Measurements from ENCODE around the gene GZMM. TPM values are rescaled to one million over a fixed set of nuclear protein-coding genes. Genes with fewer than 3 reads are reported as not detected.

GZMM gene
- total and polyA plus RNA-seq, 2 experiments from 2014 or later, result 0.29 TPM; not detected in 1

DNA sequence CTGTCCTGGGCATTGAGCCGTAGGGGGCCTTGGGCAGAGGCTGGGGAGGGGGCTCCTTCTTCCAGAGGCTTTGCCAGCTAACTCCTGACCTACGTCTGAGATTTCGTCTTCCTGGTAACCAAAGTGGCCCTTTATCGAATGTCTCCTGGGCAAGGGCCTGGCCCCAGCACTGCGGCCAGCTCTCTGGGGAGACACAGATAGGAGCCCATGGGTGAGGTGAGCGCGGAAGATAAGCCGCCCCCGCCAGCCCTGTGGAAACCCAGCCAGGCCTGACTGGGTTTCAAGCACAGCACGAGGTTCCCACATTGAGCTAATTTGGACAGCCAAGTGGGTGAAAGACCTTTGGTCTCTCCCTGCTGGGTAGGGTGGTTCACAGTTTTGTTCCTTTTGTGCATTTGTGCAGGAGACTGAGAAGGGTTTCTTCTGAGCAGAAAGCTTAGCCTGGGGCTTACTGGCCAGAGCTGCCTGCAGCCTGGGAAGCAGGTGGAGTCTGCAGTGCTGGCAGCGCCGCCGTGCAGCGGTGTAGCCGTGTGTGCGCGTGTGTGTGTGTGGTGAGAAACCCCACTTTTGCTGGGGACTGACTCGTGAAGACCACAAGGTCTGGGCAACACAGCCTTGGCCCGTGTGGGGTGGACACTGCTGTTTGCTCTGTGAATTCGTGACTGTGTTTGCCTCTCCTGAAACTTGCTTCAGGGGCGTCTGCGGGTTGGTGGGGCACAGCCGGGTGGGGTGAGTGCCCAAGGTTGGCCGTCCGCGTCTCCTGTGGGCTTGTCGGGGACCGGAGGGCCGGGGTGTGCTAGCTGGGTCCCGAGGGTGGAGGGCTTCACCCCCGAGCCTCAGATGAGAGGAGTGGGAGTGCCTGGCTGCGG, 31.0 kb downstream of the GZMM start (continued):
- TF ChIP-seq, protein P1, sequence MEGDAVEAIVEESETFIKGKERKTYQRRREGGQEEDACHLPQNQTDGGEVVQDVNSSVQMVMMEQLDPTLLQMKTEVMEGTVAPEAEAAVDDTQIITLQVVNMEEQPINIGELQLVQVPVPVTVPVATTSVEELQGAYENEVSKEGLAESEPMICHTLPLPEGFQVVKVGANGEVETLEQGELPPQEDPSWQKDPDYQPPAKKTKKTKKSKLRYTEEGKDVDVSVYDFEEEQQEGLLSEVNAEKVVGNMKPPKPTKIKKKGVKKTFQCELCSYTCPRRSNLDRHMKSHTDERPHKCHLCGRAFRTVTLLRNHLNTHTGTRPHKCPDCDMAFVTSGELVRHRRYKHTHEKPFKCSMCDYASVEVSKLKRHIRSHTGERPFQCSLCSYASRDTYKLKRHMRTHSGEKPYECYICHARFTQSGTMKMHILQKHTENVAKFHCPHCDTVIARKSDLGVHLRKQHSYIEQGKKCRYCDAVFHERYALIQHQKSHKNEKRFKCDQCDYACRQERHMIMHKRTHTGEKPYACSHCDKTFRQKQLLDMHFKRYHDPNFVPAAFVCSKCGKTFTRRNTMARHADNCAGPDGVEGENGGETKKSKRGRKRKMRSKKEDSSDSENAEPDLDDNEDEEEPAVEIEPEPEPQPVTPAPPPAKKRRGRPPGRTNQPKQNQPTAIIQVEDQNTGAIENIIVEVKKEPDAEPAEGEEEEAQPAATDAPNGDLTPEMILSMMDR (conservative IDR thresholded peaks at IDR 0.05; ENCODE audit: low read depth in 2 of 2), result no peak
- TF ChIP-seq, protein P2, sequence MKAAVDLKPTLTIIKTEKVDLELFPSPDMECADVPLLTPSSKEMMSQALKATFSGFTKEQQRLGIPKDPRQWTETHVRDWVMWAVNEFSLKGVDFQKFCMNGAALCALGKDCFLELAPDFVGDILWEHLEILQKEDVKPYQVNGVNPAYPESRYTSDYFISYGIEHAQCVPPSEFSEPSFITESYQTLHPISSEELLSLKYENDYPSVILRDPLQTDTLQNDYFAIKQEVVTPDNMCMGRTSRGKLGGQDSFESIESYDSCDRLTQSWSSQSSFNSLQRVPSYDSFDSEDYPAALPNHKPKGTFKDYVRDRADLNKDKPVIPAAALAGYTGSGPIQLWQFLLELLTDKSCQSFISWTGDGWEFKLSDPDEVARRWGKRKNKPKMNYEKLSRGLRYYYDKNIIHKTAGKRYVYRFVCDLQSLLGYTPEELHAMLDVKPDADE (IDR thresholded peaks at IDR 0.05), result no peak
- TF ChIP-seq POLR2AphosphoS5 (IDR thresholded peaks at IDR 0.05; ENCODE audit: low read depth) (no peak), NANOG (IDR thresholded peaks at IDR 0.05; ENCODE audit: borderline replicate concordance) (no peak), CREB1 (CRISPR knock-in tag; IDR thresholded peaks at IDR 0.05; ENCODE audit: low read depth) (no peak), EZH2 (IDR thresholded peaks at IDR 0.05; ENCODE audit: low read depth, unreplicated experiment) (no peak), EZH2phosphoT487 (IDR thresholded peaks at IDR 0.05; ENCODE audit: unreplicated experiment) (no peak)
- TF ChIP-seq, protein P3, sequence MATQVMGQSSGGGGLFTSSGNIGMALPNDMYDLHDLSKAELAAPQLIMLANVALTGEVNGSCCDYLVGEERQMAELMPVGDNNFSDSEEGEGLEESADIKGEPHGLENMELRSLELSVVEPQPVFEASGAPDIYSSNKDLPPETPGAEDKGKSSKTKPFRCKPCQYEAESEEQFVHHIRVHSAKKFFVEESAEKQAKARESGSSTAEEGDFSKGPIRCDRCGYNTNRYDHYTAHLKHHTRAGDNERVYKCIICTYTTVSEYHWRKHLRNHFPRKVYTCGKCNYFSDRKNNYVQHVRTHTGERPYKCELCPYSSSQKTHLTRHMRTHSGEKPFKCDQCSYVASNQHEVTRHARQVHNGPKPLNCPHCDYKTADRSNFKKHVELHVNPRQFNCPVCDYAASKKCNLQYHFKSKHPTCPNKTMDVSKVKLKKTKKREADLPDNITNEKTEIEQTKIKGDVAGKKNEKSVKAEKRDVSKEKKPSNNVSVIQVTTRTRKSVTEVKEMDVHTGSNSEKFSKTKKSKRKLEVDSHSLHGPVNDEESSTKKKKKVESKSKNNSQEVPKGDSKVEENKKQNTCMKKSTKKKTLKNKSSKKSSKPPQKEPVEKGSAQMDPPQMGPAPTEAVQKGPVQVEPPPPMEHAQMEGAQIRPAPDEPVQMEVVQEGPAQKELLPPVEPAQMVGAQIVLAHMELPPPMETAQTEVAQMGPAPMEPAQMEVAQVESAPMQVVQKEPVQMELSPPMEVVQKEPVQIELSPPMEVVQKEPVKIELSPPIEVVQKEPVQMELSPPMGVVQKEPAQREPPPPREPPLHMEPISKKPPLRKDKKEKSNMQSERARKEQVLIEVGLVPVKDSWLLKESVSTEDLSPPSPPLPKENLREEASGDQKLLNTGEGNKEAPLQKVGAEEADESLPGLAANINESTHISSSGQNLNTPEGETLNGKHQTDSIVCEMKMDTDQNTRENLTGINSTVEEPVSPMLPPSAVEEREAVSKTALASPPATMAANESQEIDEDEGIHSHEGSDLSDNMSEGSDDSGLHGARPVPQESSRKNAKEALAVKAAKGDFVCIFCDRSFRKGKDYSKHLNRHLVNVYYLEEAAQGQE (IDR thresholded peaks at IDR 0.05; ENCODE audit: unreplicated experiment), result no peak

All from GM23338 (cell line).